GM12878 (cell line): ENCODE measurements around the gene ARHGEF17.

Experiments
- CEBPZ ChIP-seq: fragments of 150-350 bp; IDR thresholded peaks from 2 replicates; pipeline ENCODE4 v1.6.1; 2016; ENCODE audit warnings: low read depth, low read length
- CHD4 ChIP-seq: fragments of 200-600 bp; sonication (generic); IDR thresholded peaks from 2 replicates; pipeline ENCODE4 v1.6.1; 2016; ENCODE audit warnings: mild to moderate bottlenecking
- CTCF ChIP-seq, 3 experiments: IDR thresholded peaks in 2 of 3; conservative IDR thresholded peaks in 1 of 3; 2 replicates each; pipeline ENCODE4 v1.5.1; 2011; ENCODE audit warnings: low read depth in 3 of 3, low read length in 3 of 3, mild to moderate bottlenecking in 3 of 3, control low read depth in 2 of 3, moderate library complexity in 2 of 3, inconsistent platforms in 1 of 3, mixed read lengths in 1 of 3; ENCODE audit not compliant: control insufficient read depth in 2 of 3, insufficient read depth in 1 of 3; ENCODE audit errors: extremely low read depth in 1 of 3
- ETV6 ChIP-seq, 2 experiments: fragments of 450-650 bp in 1 of 2; IDR thresholded peaks in 1 of 2; conservative IDR thresholded peaks in 1 of 2; 2 replicates each; pipeline ENCODE4 v1.6.1; 2014; ENCODE audit warnings: antibody characterized with exemption in 1 of 2, borderline replicate concordance in 1 of 2, low read depth in 1 of 2, mild to moderate bottlenecking in 1 of 2, moderate library complexity in 1 of 2
- EZH2 ChIP-seq: IDR thresholded peaks from 2 replicates; pipeline ENCODE4 v1.6.1; 2012; ENCODE audit warnings: low read depth, mild to moderate bottlenecking, control low read depth, inconsistent platforms, low read length, borderline replicate concordance; ENCODE audit not compliant: control insufficient read depth
- MXI1 ChIP-seq: fragments of 150-350 bp; IDR thresholded peaks from 2 replicates; pipeline ENCODE4 v1.6.1; 2011; ENCODE audit warnings: low read depth, mild to moderate bottlenecking, inconsistent platforms, low read length, improper control_type of control experiment
- NRF1 ChIP-seq: conservative IDR thresholded peaks from 2 replicates; pipeline ENCODE4 v1.6.1; 2011; ENCODE audit warnings: mild to moderate bottlenecking, low read depth, low read length, improper control_type of control experiment
- POLR2AphosphoS5 ChIP-seq: IDR thresholded peaks from 2 replicates; pipeline ENCODE4 v1.6.1; 2011; ENCODE audit warnings: mild to moderate bottlenecking, low read length, inconsistent platforms
- POU2F2 ChIP-seq: IDR thresholded peaks from 3 replicates; pipeline ENCODE4 v1.6.1; 2011; ENCODE audit warnings: low read depth, mild to moderate bottlenecking, low read length, borderline replicate concordance
- PRDM15 ChIP-seq: fragments of 450-650 bp; formaldehyde crosslinking; IDR thresholded peaks from 2 replicates; pipeline ENCODE4 v1.4.0; 2020; ENCODE audit warnings: mild to moderate bottlenecking, moderate library complexity
- RCOR1 ChIP-seq: conservative IDR thresholded peaks from 2 replicates; pipeline ENCODE4 v1.6.1; 2012; ENCODE audit warnings: low read depth, low read length, improper control_type of control experiment
- SIN3A ChIP-seq: IDR thresholded peaks from 2 replicates; pipeline ENCODE4 v1.6.1; 2012; ENCODE audit warnings: low read depth, low read length, improper control_type of control experiment
- SMAD1 ChIP-seq: fragments of 450-650 bp; IDR thresholded peaks from 2 replicates; pipeline ENCODE4 v1.6.1; 2018; ENCODE audit warnings: mild to moderate bottlenecking, low read depth; ENCODE audit not compliant: partially characterized antibody
- SMC3 ChIP-seq: IDR thresholded peaks from 2 replicates; pipeline ENCODE4 v1.6.1; 2011; ENCODE audit warnings: low read length, improper control_type of control experiment, borderline replicate concordance

- TF ChIP-seq PRDM15 (CRISPR knock-in tag) (no peak), EZH2 (no peak), MXI1 (no peak), CTCF (IDR thresholded peaks at IDR 0.05 in 2 of 3, conservative IDR thresholded peaks at IDR 0.05 in 1 of 3; ENCODE audit: control insufficient read depth in 2 of 3, extremely low read depth in 1 of 3, insufficient read depth in 1 of 3, low read depth in 3 of 3, low read length in 3 of 3) (no peak), POU2F2 (no peak), NRF1 (no peak), RCOR1 (no peak), CEBPZ (no peak), POLR2AphosphoS5 (no peak), ETV6 (conservative IDR thresholded peaks at IDR 0.05 in 1 of 2, IDR thresholded peaks at IDR 0.05 in 1 of 2; ENCODE audit: borderline replicate concordance in 1 of 2, low read depth in 1 of 2) (no peak), SMAD1 (no peak), SMC3 (no peak), CHD4 (no peak), SIN3A (no peak)
Observed at GRCh38 chr11:73316422-73316821, 8.3 kb downstream of the ARHGEF17 start.
